ENCODE data around the gene TMEM53.

Gene TMEM53

GRCh38 chr1:44634606-44635189 is 39.6 kb downstream of the TMEM53 start:
- no peak for DNase-seq (ENCODE audit: low read depth, low spot score)
- no peak overlapping the region for H3K27ac ChIP-seq

GRCh38 chr1:44632598-44632997 is 41.7 kb downstream of the TMEM53 start:
- H3K27ac ChIP-seq, result peak overlapping the region; percentile 89
- DNase-seq (ENCODE audit: low read depth, low spot score), result no peak

- no peak for DNase-seq (ENCODE audit: low read depth, low spot score)
- H3K27ac ChIP-seq, result peak overlapping the region; percentile 89
Observed at GRCh38 chr1:44631647-44632539, 42.4 kb downstream of the TMEM53 start.

- H3K27ac ChIP-seq, result peak overlapping the region; percentile 89
- no peak for DNase-seq (ENCODE audit: low read depth, low spot score)
Observed at GRCh38 chr1:44631333-44631646, 43.0 kb downstream of the TMEM53 start.

GRCh38 chr1:44630116-44630515 is 44.2 kb downstream of the TMEM53 start:
- DNase-seq (ENCODE audit: low read depth, low spot score), result no peak
- H3K27ac ChIP-seq, result peak overlapping the region; percentile 60

- DNase-seq (ENCODE audit: low read depth, low spot score), result peak; percentile 77
- peak overlapping the region; percentile 60 for H3K27ac ChIP-seq
Observed at GRCh38 chr1:44628962-44629756, 45.1 kb downstream of the TMEM53 start.

- no peak for DNase-seq (ENCODE audit: low read depth, low spot score)
Observed at GRCh38 chr1:44625348-44625747, 48.9 kb downstream of the TMEM53 start.

GRCh38 chr1:44624268-44624901 is 49.9 kb downstream of the TMEM53 start:
- no peak for DNase-seq (ENCODE audit: low read depth, low spot score)
- no peak overlapping the region for H3K27ac ChIP-seq

More at GRCh38 chr1:44625348-44625747, 48.9 kb downstream of the TMEM53 start:
- H3K27ac ChIP-seq, result no peak overlapping the region

GRCh38 chr1:44621841-44622286 is 52.4 kb downstream of the TMEM53 start:
- no peak overlapping the region for H3K27ac ChIP-seq
- no peak for DNase-seq (ENCODE audit: low read depth, low spot score)

- no peak overlapping the region for H3K27ac ChIP-seq
Observed at GRCh38 chr1:44620072-44620471, 54.2 kb downstream of the TMEM53 start.

GRCh38 chr1:44619261-44619900 is 54.9 kb downstream of the TMEM53 start:
- H3K27ac ChIP-seq, result no peak overlapping the region
- DNase-seq (ENCODE audit: low read depth, low spot score), result no peak

More at GRCh38 chr1:44620072-44620471, 54.2 kb downstream of the TMEM53 start:
- no peak for DNase-seq (ENCODE audit: low read depth, low spot score)

GRCh38 chr1:44617703-44618029 is 56.6 kb downstream of the TMEM53 start:
- DNase-seq (ENCODE audit: low read depth, low spot score), result no peak
- no peak overlapping the region for H3K27ac ChIP-seq

GRCh38 chr1:44616991-44617702 is 57.1 kb downstream of the TMEM53 start:
- DNase-seq (ENCODE audit: low read depth, low spot score), result no peak
- no peak overlapping the region for H3K27ac ChIP-seq

- no peak overlapping the region for H3K27ac ChIP-seq
- DNase-seq (ENCODE audit: low read depth, low spot score), result no peak
Observed at GRCh38 chr1:44616284-44616990, 57.8 kb downstream of the TMEM53 start.

GRCh38 chr1:44613941-44614340 is 60.3 kb downstream of the TMEM53 start:
- no peak for DNase-seq (ENCODE audit: low read depth, low spot score)
- H3K27ac ChIP-seq, result no peak overlapping the region

GRCh38 chr1:44611866-44612265 is 62.4 kb downstream of the TMEM53 start:
- no peak for DNase-seq (ENCODE audit: low read depth, low spot score)

GRCh38 chr1:44611419-44611818 is 62.9 kb downstream of the TMEM53 start:
- DNase-seq (ENCODE audit: low read depth, low spot score), result no peak
- H3K27ac ChIP-seq, result no peak overlapping the region

More at GRCh38 chr1:44611866-44612265, 62.4 kb downstream of the TMEM53 start:
- H3K27ac ChIP-seq, result no peak overlapping the region

- DNase-seq (ENCODE audit: low read depth, low spot score), result no peak
- no peak overlapping the region for H3K27ac ChIP-seq
Observed at GRCh38 chr1:44610527-44611148, 63.6 kb downstream of the TMEM53 start.

Data from epithelial cell of prostate (primary cell).